Measurements from ENCODE around the gene CMSS1.

Gene CMSS1

GRCh38 chr3:99955773-99956562, 138.3 kb downstream of the CMSS1 start:
- TF ChIP-seq SIN3A (IDR thresholded peaks at IDR 0.05; ENCODE audit: borderline replicate concordance, insufficient read depth, low read length) (no peak), TAF1 (IDR thresholded peaks at IDR 0.05; ENCODE audit: borderline replicate concordance, insufficient read depth, low read length) (no peak), REST (IDR thresholded peaks at IDR 0.05; ENCODE audit: insufficient read depth in 1 of 2, low read depth in 2 of 2, low read length in 2 of 2) (no peak), POLR2AphosphoS5 (IDR thresholded peaks at IDR 0.05; ENCODE audit: low read depth, low read length) (no peak), FOXP2 (optimal IDR thresholded peaks at IDR 0.05; ENCODE audit: borderline replicate concordance, extremely low read depth, extremely low read length, insufficient read depth) (no peak)

- TF ChIP-seq SIN3A (IDR thresholded peaks at IDR 0.05; ENCODE audit: borderline replicate concordance, insufficient read depth, low read length) (no peak), TAF1 (IDR thresholded peaks at IDR 0.05; ENCODE audit: borderline replicate concordance, insufficient read depth, low read length) (no peak), REST (IDR thresholded peaks at IDR 0.05; ENCODE audit: insufficient read depth in 1 of 2, low read depth in 2 of 2, low read length in 2 of 2) (no peak), POLR2AphosphoS5 (IDR thresholded peaks at IDR 0.05; ENCODE audit: low read depth, low read length) (no peak), FOXP2 (optimal IDR thresholded peaks at IDR 0.05; ENCODE audit: borderline replicate concordance, extremely low read depth, extremely low read length, insufficient read depth) (no peak)
Measured at GRCh38 chr3:99957151-99957796, 139.6 kb downstream of the CMSS1 start.

- no peak for TF ChIP-seq TAF1 (IDR thresholded peaks at IDR 0.05; ENCODE audit: borderline replicate concordance, insufficient read depth, low read length)
- TF ChIP-seq POLR2AphosphoS5 (IDR thresholded peaks at IDR 0.05; ENCODE audit: low read depth, low read length): no peak
- TF ChIP-seq FOXP2 (optimal IDR thresholded peaks at IDR 0.05; ENCODE audit: borderline replicate concordance, extremely low read depth, extremely low read length, insufficient read depth): no peak
- TF ChIP-seq REST (IDR thresholded peaks at IDR 0.05; ENCODE audit: insufficient read depth in 1 of 2, low read depth in 2 of 2, low read length in 2 of 2): no peak
- TF ChIP-seq SIN3A (IDR thresholded peaks at IDR 0.05; ENCODE audit: borderline replicate concordance, insufficient read depth, low read length): no peak
Measured at GRCh38 chr3:99958222-99958912, 140.7 kb downstream of the CMSS1 start.

- no peak for TF ChIP-seq TAF1 (IDR thresholded peaks at IDR 0.05; ENCODE audit: borderline replicate concordance, insufficient read depth, low read length)
- TF ChIP-seq POLR2AphosphoS5 (IDR thresholded peaks at IDR 0.05; ENCODE audit: low read depth, low read length): no peak
- no peak for TF ChIP-seq FOXP2 (optimal IDR thresholded peaks at IDR 0.05; ENCODE audit: borderline replicate concordance, extremely low read depth, extremely low read length, insufficient read depth)
- no peak for TF ChIP-seq SIN3A (IDR thresholded peaks at IDR 0.05; ENCODE audit: borderline replicate concordance, insufficient read depth, low read length)
- TF ChIP-seq REST (IDR thresholded peaks at IDR 0.05; ENCODE audit: insufficient read depth in 1 of 2, low read depth in 2 of 2, low read length in 2 of 2): no peak
Measured at GRCh38 chr3:99960123-99960878, 142.6 kb downstream of the CMSS1 start.
